ENCODE measurements around the gene C9orf57. TPM values are rescaled to one million over a fixed set of nuclear protein-coding genes. Genes with fewer than 3 reads are reported as not detected.

C9orf57 gene
- total and polyA plus RNA-seq, 2 of the 13 experiments (the other 11 are each of a cell fraction or from before 2014, with no cell fraction given) = 0.09 TPM; not detected in 1

- peak; percentile 22; the same call in 1 of the 2 replicates for TF ChIP-seq ARID4A (CRISPR knock-in tag; IDR thresholded peaks at IDR 0.05; ENCODE audit: borderline replicate concordance)
- TF ChIP-seq YEATS2 (CRISPR knock-in tag; IDR thresholded peaks at IDR 0.05; ENCODE audit: borderline replicate concordance) = peak; percentile 50; the same call in 1 of the 2 replicates
- TF ChIP-seq AGO2 (optimal IDR thresholded peaks at IDR 0.05; ENCODE audit: low read depth, low read length) = no peak
- TF ChIP-seq ZNF317 (CRISPR knock-in tag; IDR thresholded peaks at IDR 0.05) = 0 out of 2 replicates have a peak, but pooled peaks have one; percentile 22
- TF ChIP-seq HOXA5 (CRISPR knock-in tag; IDR thresholded peaks at IDR 0.05) = 0 out of 2 replicates have a peak, but pooled peaks have one; percentile 28
- peak; percentile 22; the same call in 1 of the 2 replicates for TF ChIP-seq PITX1 (CRISPR knock-in tag; IDR thresholded peaks at IDR 0.05)
- TF ChIP-seq GATAD2A (CRISPR knock-in tag; IDR thresholded peaks at IDR 0.05) = 0 out of 2 replicates have a peak, but pooled peaks have one; percentile 24
Measured at GRCh38 chr9:72038890-72039410, 21.5 kb downstream of the C9orf57 start (continued).

- Histone ChIP-seq H4K20me1 (ENCODE audit: insufficient read depth, low read length) (no peaks in the 10 kb centered on the region), H3K4me1 (ENCODE audit: insufficient read depth, low read length) (peaks cover 28% of the 10 kb centered on the region), H3K36me3 (replicated peaks in 1 of 2; ENCODE audit: control insufficient read depth in 1 of 2, insufficient read depth in 2 of 2, low read length in 2 of 2) (no peaks in the 10 kb centered on the region), H3K27me3 (ENCODE audit: control insufficient read depth in 1 of 2, insufficient read depth in 2 of 2, low read length in 2 of 2) (peaks cover 0 to 9% of the 10 kb centered on the region in 2 experiments; a peak in 1 of 5 replicates), H3K4me3 (replicated peaks in 1 of 3; ENCODE audit: insufficient read depth in 1 of 3, low read depth in 2 of 3, low read length in 3 of 3) (no peak overlapping the region), H3K4me2 (ENCODE audit: low read depth, low read length) (no peak overlapping the region), H3K9me3 (ENCODE audit: low read length) (no peaks in the 10 kb centered on the region), H3K9ac (ENCODE audit: insufficient read depth, low read depth, low read length) (no peak overlapping the region), H2AFZ (ENCODE audit: low read length) (no peak overlapping the region), H3K79me2 (ENCODE audit: insufficient read depth, low read length) (no peaks in the 10 kb centered on the region), H3K27ac (ENCODE audit: extremely low read length, insufficient read depth, low read length) (no peak overlapping the region)
- CTCF ChIA-PET (ENCODE audit: low intra/inter-chr PET ratio, low total read pairs) = interaction anchor here (1.3 to 2.7 kb wide), 3 partner anchors 165 to 242 kb away, joined by 3 to 51 read pairs (median 5); no protein-coding TSS in a partner anchor
- DNase-seq (ENCODE audit: low spot score) (no peak), ATAC-seq (no peak; the same call in 2 of the 3 replicates), FAIRE-seq (no peak)
- in situ Hi-C loops (cut with HindIII; ENCODE audit: extremely low pct_ligation_motif_present, low pct_unique_long_range_greater_than_20kb) (loop anchor here (5.0 to 25.0 kb wide), 4 partner anchors 99 to 774 kb away; partner anchors contain the start of gene GDA), intact Hi-C loops (cut with micrococcal nuclease; ENCODE audit: unreplicated experiment) (no loop called here)
- POLR2A ChIA-PET = no interaction called here
- no TSS peak for BruUV-seq (replicated peaks)
- WGBS (ENCODE audit: low lambda C conversion rate) = 56% methylated on average over 4 of the region's 4 CpGs
- TF ChIP-seq ZNF775 (CRISPR knock-in tag; IDR thresholded peaks at IDR 0.05; ENCODE audit: borderline replicate concordance) (no peak), ZNF83 (CRISPR knock-in tag; IDR thresholded peaks at IDR 0.05; ENCODE audit: borderline replicate concordance) (no peak), TCF7 (IDR thresholded peaks at IDR 0.05; ENCODE audit: low read depth) (no peak), HDAC1 (CRISPR knock-in tag; IDR thresholded peaks at IDR 0.05) (no peak), GRHL1 (CRISPR knock-in tag; conservative IDR thresholded peaks at IDR 0.05) (no peak), RORA (CRISPR knock-in tag; IDR thresholded peaks at IDR 0.05) (no peak), XBP1 (CRISPR knock-in tag; IDR thresholded peaks at IDR 0.05) (no peak), SRY (CRISPR knock-in tag; IDR thresholded peaks at IDR 0.05) (no peak)
- TF ChIP-seq, protein P1, sequence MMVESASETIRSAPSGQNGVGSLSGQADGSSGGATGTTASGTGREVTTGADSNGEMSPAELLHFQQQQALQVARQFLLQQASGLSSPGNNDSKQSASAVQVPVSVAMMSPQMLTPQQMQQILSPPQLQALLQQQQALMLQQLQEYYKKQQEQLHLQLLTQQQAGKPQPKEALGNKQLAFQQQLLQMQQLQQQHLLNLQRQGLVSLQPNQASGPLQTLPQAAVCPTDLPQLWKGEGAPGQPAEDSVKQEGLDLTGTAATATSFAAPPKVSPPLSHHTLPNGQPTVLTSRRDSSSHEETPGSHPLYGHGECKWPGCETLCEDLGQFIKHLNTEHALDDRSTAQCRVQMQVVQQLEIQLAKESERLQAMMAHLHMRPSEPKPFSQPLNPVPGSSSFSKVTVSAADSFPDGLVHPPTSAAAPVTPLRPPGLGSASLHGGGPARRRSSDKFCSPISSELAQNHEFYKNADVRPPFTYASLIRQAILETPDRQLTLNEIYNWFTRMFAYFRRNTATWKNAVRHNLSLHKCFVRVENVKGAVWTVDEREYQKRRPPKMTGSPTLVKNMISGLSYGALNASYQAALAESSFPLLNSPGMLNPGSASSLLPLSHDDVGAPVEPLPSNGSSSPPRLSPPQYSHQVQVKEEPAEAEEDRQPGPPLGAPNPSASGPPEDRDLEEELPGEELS (CRISPR knock-in tag; IDR thresholded peaks at IDR 0.05) = no peak
Measured at GRCh38 chr9:72038408-72038807, 22.0 kb downstream of the C9orf57 start.

All from HepG2 (cell line).